HEK293T (cell line): ENCODE measurements around the gene SPATA32.

ENCODE experiments used
- CTCF ChIA-PET: fragments of 350-600 bp; formaldehyde crosslinking; extraction: SDS; loops from one replicate; lab custom pipeline; 2021; ENCODE audit warnings: antibody characterized with exemption, inconsistent platforms; lab: Yijun Ruan, JAX
- POLR2A ChIA-PET: fragments of 350-600 bp; formaldehyde crosslinking; extraction: SDS; loops from one replicate; lab custom pipeline; 2020; ENCODE audit warnings: antibody characterized with exemption, inconsistent platforms; lab: Yijun Ruan, JAX
- DNase-seq: peaks from one replicate; pipeline ENCODE4 v3.0.0; 2012; ENCODE audit warnings: mixed read lengths; ENCODE audit errors: extremely low spot score
- ARNT ChIP-seq: fragments of 450-650 bp; IDR thresholded peaks from 2 replicates; pipeline ENCODE4 v1.6.1; 2017; ENCODE audit warnings: mild to moderate bottlenecking
- BHLHE40 ChIP-seq: fragments of 450-650 bp; IDR thresholded peaks from 2 replicates; pipeline ENCODE4 v1.6.1; 2016; ENCODE audit warnings: mild to moderate bottlenecking, moderate library complexity, borderline replicate concordance
- CTBP1 ChIP-seq: fragments of 450-650 bp; IDR thresholded peaks from 2 replicates; pipeline ENCODE4 v1.6.1; 2016; ENCODE audit warnings: borderline replicate concordance
- ELF4 ChIP-seq: fragments of 450-650 bp; IDR thresholded peaks from 2 replicates; pipeline ENCODE4 v1.6.1; 2017; ENCODE audit warnings: antibody characterized with exemption
- FOXA1 ChIP-seq: fragments of 450-650 bp; IDR thresholded peaks from 2 replicates; pipeline ENCODE4 v1.6.1; 2016; ENCODE audit warnings: mild to moderate bottlenecking
- FOXK2 ChIP-seq: fragments of 450-650 bp; IDR thresholded peaks from 2 replicates; pipeline ENCODE4 v1.6.1; 2016; ENCODE audit warnings: mild to moderate bottlenecking
- FOXM1 ChIP-seq: fragments of 450-650 bp; IDR thresholded peaks from 2 replicates; pipeline ENCODE4 v1.6.1; 2017; ENCODE audit warnings: mild to moderate bottlenecking, borderline replicate concordance
- HDGF ChIP-seq: fragments of 450-650 bp; IDR thresholded peaks from 2 replicates; pipeline ENCODE4 v1.6.1; 2017; ENCODE audit warnings: antibody characterized with exemption, borderline replicate concordance
- L3MBTL2 ChIP-seq: fragments of 450-650 bp; conservative IDR thresholded peaks from 2 replicates; pipeline ENCODE4 v1.6.1; 2016; ENCODE audit warnings: mild to moderate bottlenecking
- LEF1 ChIP-seq: fragments of 450-650 bp; IDR thresholded peaks from 2 replicates; pipeline ENCODE4 v1.6.1; 2017; ENCODE audit warnings: mild to moderate bottlenecking, borderline replicate concordance
- NFRKB ChIP-seq: fragments of 450-650 bp; IDR thresholded peaks from 2 replicates; pipeline ENCODE4 v1.6.1; 2016; ENCODE audit warnings: mild to moderate bottlenecking, moderate library complexity
- SP1 ChIP-seq: fragments of 450-650 bp; IDR thresholded peaks from 2 replicates; pipeline ENCODE4 v1.6.1; 2017
- SUZ12 ChIP-seq: fragments of 450-650 bp; IDR thresholded peaks from 2 replicates; pipeline ENCODE4 v1.6.1; 2016; ENCODE audit warnings: mild to moderate bottlenecking
- TARDBP ChIP-seq: fragments of 450-650 bp; IDR thresholded peaks from 2 replicates; pipeline ENCODE4 v1.6.1; 2016
- ZNF384 ChIP-seq: fragments of 450-650 bp; IDR thresholded peaks from 2 replicates; pipeline ENCODE4 v1.6.1; 2016
- TF ChIP-seq, protein P1 (sequence below): fragments of 450-650 bp; IDR thresholded peaks from 2 replicates; pipeline ENCODE4 v1.6.1; 2016

Gene SPATA32

DNA sequence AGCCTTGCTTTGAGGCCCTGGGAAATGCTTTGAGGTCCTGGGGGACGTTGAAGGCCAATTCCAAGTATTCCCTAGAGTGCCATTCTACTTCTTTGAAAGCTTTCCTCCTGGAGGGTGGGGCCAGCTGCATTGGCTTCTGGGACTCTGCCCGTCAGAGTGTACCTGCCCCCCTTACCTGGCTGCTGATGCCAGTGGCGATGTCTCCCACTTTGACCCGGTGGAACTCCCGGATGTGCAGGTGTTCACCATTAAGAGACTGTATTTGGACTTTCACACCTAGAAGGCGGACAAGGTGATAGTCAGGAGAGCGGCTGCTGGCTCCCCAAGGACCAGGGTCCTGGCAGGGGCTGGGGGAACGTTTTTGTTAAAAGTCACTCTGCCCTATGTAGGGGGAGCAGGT lies 3.1 kb upstream of the SPATA32 start:
- ChIA-PET POLR2A (no interaction called here), CTCF (interaction anchor here (0.7 to 1.2 kb wide), 2 partner anchors 97 to 129 kb away, joined by 3 read pairs; partner anchors contain the start of gene ACBD4)
- TF ChIP-seq BHLHE40 (no peak), L3MBTL2 (no peak), FOXM1 (no peak), FOXA1 (no peak), TARDBP (no peak), SP1 (no peak)
- DNase-seq = no peak

DNA sequence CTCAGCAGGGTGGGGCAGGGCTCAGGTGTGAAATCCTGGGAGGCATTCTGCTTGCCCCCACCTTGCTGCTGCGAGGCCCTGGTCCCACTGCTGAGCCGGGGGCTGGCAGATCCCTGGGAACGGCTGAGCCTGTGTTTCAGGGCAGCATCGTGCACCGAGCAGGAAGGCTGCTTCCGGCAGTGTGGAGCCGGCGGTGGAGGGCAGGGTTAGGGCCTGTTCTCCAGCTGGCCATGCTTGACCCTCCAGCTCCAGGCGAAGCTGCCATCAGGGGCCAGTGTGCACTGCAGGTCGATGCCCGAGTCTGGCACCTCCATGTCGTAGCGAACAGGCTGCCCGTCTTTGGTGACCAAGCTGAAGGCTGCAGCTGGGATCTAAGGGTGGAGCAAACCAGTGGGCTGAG lies 2.5 kb upstream of the SPATA32 start:
- ChIA-PET POLR2A (no interaction called here), CTCF (interaction anchor here (1.1 kb wide), 1 partner anchor 17 kb away, joined by 3 read pairs; no protein-coding TSS in a partner anchor)
- no peak for DNase-seq
- TF ChIP-seq L3MBTL2 = no peak
- TF ChIP-seq ELF4 = no peak
- no peak for TF ChIP-seq ARNT
- TF ChIP-seq SUZ12 = no peak
- TF ChIP-seq TARDBP = no peak
- no peak for TF ChIP-seq CTBP1
- no peak for TF ChIP-seq FOXM1
- TF ChIP-seq HDGF = no peak

DNA sequence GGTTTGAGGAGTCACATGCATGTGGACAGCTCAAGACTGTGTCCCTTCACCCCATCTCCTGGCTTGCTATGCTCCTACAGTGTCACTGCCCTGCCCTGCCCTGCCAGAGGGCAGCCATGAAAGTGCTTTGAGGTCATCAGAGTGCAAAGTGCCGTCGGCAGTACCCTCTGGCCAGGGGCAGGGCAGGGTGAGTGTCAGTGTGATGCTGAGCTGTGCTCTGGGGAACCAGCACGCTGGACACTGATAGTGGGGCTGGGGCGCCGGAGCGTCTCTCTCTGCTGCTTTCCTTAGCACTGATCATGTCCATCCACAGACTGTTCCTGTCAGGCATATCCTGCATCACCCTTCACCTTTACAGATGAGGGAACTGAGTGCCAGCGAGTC lies 1.6 kb upstream of the SPATA32 start:
- CTCF ChIA-PET = interaction anchor here (1.0 to 1.1 kb wide), 2 partner anchors 16 to 45 kb away, joined by 3 to 5 read pairs; no protein-coding TSS in a partner anchor
- POLR2A ChIA-PET = no interaction called here
- DNase-seq = no peak
- TF ChIP-seq SP1 (no peak), BHLHE40 (no peak), FOXK2 (no peak), ARNT (no peak), ZNF384 (no peak), HDGF (no peak), ELF4 (no peak), LEF1 (no peak), L3MBTL2 (no peak), TARDBP (no peak), CTBP1 (no peak), NFRKB (no peak)
- TF ChIP-seq, protein P1, sequence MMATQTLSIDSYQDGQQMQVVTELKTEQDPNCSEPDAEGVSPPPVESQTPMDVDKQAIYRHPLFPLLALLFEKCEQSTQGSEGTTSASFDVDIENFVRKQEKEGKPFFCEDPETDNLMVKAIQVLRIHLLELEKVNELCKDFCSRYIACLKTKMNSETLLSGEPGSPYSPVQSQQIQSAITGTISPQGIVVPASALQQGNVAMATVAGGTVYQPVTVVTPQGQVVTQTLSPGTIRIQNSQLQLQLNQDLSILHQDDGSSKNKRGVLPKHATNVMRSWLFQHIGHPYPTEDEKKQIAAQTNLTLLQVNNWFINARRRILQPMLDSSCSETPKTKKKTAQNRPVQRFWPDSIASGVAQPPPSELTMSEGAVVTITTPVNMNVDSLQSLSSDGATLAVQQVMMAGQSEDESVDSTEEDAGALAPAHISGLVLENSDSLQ = no peak

DNA sequence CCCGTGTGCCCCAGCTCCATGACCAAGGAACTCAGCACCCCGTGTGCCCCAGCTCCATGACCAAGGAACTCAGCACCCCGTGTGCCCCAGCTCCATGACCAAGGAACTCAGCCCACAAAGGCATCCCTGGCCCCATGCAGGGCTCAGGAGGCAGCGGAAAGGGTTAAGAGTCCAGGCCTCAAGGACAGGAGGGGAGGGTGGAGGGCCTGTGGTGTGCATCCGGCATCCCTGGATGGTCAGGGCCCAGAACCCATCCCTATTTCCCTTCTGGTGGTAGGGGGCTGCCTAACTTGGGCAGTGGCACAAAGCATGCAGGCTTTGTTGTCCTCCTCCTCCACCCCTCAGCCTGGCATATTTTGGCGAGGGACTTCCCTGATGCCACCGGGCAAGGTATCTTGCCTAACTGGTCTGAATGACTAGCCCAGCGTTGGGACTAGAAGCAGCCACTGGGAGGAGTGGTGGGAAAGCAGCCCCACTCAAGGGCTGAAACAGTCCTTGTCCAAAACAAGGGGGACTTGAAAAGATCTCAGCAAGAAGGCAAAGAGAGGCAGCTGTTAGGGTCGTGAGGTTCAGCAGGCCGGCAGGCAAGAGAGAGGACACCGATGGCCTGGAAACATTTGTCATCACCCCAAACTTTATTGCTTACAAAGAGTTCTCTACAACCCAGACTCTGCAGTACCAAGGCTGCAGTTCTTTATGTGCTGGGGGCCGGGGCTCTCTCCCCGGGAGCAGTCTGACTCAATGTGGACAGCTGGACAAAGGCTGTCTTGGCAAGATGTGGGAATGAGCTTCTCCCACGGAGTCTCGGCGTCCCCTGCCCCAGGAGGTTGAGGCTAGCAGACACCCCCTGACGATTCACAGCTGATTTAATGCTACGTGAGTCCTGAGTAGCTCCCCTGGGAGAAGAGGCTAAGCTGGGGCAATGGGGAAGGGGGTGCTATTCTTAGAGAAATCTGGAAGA lies 902 bp upstream of the SPATA32 start:
- DNase-seq = no peak
- ChIA-PET CTCF (interaction anchor here (1.0 kb wide), 1 partner anchor 44 kb away, joined by 5 read pairs; no protein-coding TSS in a partner anchor), POLR2A (no interaction called here)
- TF ChIP-seq TARDBP = no peak
- TF ChIP-seq, protein P1 = no peak

DNA sequence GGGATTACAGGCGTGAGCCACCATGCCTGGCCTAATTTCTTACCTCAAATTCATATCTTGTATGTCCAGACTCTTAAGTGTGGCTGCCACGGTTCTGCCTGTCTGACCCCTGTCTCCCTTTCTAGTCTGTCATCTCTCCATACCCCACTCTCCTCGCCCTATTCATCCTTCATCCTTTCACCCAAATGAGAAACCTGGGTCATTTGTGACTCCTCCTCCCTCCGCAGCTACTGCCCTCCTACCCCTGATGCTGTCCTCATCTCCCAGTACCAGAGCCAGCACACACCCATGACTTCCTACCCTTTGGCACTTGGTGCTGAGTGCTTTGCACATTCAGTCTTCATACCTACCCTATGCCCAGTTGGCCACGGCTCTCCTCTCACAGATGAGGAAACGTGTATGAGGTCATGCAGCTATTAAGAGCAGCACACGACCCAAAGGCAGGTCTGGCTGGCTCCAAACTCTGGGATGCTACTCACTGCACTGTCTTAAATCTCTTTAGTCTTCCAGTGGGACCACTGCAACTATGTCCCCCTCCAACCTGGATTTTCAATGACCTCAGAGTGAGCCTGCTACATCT lies 1.6 kb downstream of the SPATA32 start:
- ChIA-PET POLR2A (no interaction called here), CTCF (interaction anchor here (1.4 kb wide), 1 partner anchor 17 kb away, joined by 5 read pairs; no protein-coding TSS in a partner anchor)
- no peak for DNase-seq
- no peak for TF ChIP-seq FOXM1
- no peak for TF ChIP-seq HDGF
- TF ChIP-seq LEF1 = no peak
- no peak for TF ChIP-seq BHLHE40
- no peak for TF ChIP-seq FOXA1
- TF ChIP-seq ARNT = no peak
- TF ChIP-seq NFRKB = no peak
- TF ChIP-seq ELF4 = no peak
- no peak for TF ChIP-seq TARDBP
- no peak for TF ChIP-seq FOXK2
- TF ChIP-seq ZNF384 = no peak

DNA sequence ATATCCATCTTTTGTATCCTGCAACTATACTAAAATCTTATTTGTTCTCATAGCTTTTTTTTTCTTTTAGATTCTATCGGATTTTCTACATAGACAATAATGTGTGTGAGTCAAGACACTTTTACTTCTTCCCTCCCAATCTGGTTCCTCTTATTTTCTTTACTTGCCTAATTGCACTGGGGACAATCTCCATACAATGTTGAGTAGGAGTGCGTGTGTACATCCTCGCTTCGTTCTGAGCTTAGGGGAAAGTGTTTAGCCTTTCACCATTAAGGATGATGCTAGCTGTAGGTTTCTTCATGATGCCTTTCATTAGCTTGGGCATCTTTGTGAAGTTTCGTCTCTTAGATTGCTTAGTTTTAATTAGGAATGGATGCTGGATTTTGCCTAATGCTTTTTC lies 2.9 kb downstream of the SPATA32 start:
- TF ChIP-seq ARNT (no peak), TARDBP (no peak), FOXK2 (no peak), LEF1 (no peak), NFRKB (no peak)
- TF ChIP-seq, protein P1 = no peak
- DNase-seq = no peak
- ChIA-PET CTCF (interaction anchor here (0.8 to 1.1 kb wide), 2 partner anchors 13 to 124 kb away, joined by 4 read pairs; partner anchors contain the start of gene ACBD4), POLR2A (no interaction called here)
